Kidney glomerular epithelial cell (primary cell): ENCODE measurements around the gene PCDH18.
"Not testable (repeated sequence)": the region's sequence is repeated elsewhere in the genome, so short reads cannot be mapped to it uniquely, and the experiment has no call there.

Source experiments
- DNase-seq: peaks from one replicate; lab custom pipeline; 2025; lab: John Stamatoyannopoulos, UW

Gene PCDH18

GRCh38 chr4:137528673-137529072 is 3.6 kb downstream of the PCDH18 start:
- no peak for DNase-seq

GRCh38 chr4:137526681-137527080 is 5.6 kb downstream of the PCDH18 start:
- DNase-seq = no peak

- no peak for DNase-seq
Measured at GRCh38 chr4:137524725-137525369, 7.4 kb downstream of the PCDH18 start.

- DNase-seq = no peak
Measured at GRCh38 chr4:137523329-137523728, 9.0 kb downstream of the PCDH18 start.

- DNase-seq = no peak
Measured at GRCh38 chr4:137521053-137521452, 11.2 kb downstream of the PCDH18 start.

- DNase-seq = peak; percentile 24
Measured at GRCh38 chr4:137519406-137519805, 12.9 kb downstream of the PCDH18 start.

GRCh38 chr4:137517323-137517722 is 15.0 kb downstream of the PCDH18 start:
- DNase-seq = not testable (repeated sequence)

GRCh38 chr4:137514406-137515111 is 17.7 kb downstream of the PCDH18 start:
- no peak for DNase-seq

- peak; percentile 80 for DNase-seq
Measured at GRCh38 chr4:137510557-137511265, 21.6 kb downstream of the PCDH18 start.

GRCh38 chr4:137509855-137510282 is 22.4 kb downstream of the PCDH18 start:
- no peak for DNase-seq

- no peak for DNase-seq
Measured at GRCh38 chr4:137502339-137503129, 29.8 kb downstream of the PCDH18 start.

- DNase-seq = not testable (repeated sequence)
Measured at GRCh38 chr4:137496267-137496666, 36.0 kb downstream of the PCDH18 start.

- DNase-seq = no peak
Measured at GRCh38 chr4:137495578-137495977, 36.7 kb downstream of the PCDH18 start.

- not testable (repeated sequence) for DNase-seq
Measured at GRCh38 chr4:137483313-137483959, 48.9 kb downstream of the PCDH18 start.

- DNase-seq = not testable (repeated sequence)
Measured at GRCh38 chr4:137479657-137480056, 52.6 kb downstream of the PCDH18 start.

GRCh38 chr4:137476345-137476744 is 55.9 kb downstream of the PCDH18 start:
- no peak for DNase-seq

- DNase-seq = no peak
Measured at GRCh38 chr4:137474711-137475301, 57.5 kb downstream of the PCDH18 start.

- no peak for DNase-seq
Measured at GRCh38 chr4:137471895-137472294, 60.4 kb downstream of the PCDH18 start.

GRCh38 chr4:137471461-137471860 is 60.8 kb downstream of the PCDH18 start:
- no peak for DNase-seq

- no peak for DNase-seq
Measured at GRCh38 chr4:137470806-137471205, 61.5 kb downstream of the PCDH18 start.
